GM21447 (cell line): ENCODE results near the gene CEACAM21.

ENCODE experiments used
- ATAC-seq: cut with Tn5 transposase; IDR thresholded peaks from one replicate; pipeline ENCODE4 v1.9.1; 2021; ENCODE audit not compliant: unreplicated experiment

Gene CEACAM21

DNA sequence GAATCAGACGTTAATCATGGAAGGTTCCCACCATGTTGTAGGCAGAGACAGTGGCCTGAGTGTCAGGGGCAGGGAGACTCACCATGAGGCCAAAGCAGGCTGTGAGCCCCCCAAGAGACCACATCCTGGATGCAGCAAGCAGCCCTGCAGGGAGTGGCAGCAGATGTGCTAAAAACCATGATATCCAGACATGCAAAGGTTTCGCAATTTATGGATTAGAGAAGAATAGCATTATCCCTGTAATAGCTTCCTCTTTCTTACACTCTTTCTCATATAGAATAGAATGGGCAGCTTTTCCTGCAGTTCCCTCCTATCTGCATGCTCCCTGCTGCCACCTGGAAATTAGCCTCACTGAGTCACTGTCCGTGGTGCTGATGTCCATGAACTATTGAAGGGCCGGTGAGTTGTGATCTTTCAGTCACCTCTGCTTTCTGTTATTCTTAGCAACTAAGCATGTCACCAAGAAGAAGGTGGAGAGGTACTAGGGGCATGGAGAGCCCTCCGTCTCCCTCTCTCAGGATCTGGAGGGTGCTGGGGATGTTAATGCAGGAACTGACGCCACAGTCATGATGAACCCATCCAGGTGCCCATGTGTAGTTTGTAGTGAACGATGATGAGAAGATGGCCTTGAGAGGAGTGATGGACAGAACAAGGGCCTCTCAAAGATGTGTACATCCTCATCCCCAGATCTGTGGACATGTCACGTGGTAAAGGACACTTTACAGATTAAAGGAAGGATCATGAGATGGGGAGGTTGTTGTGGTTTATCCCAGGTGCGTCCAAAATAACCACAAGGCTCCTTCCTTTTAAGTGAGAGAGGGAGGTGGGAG is 41.0 kb downstream of the CEACAM21 start:
- ATAC-seq: no peak

DNA sequence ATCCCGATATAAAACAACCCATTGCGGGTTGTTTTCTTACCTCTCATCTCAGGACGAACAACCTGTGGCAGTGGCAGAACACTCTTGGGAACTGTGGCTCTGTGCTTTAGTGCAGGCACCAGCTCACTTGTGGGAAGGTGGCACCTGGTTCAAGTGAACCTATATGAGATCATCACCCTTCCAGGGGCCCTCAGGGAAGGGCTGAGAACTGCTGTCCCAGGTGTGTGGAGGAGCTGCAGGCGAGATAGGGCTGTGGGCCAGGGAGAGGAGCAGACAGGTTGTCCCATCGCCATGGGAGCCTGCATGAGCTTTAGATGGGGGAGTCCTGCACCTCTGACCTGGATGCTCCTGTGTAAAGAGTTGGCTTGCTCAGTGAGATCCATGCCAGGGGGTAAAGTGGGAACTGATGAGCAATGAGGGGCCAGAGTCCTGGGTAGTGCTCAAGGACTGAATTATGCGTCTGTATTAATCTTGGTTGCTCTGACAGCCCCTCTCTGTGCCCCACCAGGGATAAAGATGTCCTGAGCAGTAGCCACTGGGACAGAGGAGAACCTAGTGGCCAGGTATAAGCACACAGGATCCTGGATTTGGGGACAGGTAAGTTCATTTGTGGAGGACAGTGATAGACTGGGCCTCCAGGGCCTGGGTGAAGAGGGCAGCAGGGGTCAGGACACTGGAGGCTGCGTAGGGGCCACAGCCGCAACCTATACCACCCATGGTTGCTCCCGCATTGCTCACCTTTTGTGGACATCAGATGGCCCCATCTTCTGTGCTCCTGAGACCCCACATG is 42.2 kb downstream of the CEACAM21 start:
- ATAC-seq: no peak

DNA sequence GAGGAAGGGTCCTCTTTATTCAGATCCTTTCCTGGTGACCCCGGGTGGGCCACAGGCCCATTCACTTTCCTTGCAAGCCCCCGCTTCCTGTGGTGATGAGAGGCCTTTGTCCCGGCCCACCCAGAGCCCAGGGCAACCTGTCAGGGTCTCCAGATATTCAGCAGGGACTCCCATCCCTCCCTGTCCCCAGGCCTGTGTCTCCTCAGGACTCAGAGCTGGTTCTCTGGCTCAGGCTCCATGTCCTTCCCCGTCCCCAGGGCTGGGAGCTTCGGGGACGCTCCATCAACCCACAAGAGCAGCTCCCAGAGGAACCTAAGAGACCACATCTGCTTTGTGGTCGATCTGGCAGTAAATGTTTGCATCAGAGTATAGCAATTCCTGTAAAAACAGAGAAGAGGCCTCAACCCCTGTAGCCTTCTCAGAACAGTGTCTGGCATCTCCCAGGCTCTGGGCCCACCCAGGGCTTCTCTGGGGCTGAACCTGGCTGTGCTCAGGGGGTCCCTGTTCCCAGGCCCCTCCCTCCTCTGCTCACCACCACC is 43.1 kb downstream of the CEACAM21 start:
- no peak for ATAC-seq

DNA sequence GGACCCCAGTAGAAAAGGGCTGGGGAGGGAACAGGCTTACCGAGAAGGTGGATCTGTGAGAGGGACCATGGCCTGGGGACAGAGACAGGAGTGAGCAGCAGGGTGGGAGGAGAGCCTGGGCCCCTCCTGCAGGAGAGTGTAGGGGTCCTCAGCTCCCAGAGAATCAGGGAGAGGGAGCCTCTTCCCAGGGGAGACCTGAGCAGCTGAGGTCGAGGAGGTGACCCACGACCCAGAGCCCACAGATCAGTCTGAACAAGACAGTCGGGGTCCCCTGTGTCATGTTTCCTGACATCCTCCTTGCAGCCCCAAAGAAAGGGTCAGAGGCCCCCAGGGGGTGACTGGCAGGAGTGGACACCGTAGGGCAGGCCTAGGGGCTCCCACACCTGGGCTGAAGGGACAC is 44.2 kb downstream of the CEACAM21 start:
- ATAC-seq: no peak

DNA sequence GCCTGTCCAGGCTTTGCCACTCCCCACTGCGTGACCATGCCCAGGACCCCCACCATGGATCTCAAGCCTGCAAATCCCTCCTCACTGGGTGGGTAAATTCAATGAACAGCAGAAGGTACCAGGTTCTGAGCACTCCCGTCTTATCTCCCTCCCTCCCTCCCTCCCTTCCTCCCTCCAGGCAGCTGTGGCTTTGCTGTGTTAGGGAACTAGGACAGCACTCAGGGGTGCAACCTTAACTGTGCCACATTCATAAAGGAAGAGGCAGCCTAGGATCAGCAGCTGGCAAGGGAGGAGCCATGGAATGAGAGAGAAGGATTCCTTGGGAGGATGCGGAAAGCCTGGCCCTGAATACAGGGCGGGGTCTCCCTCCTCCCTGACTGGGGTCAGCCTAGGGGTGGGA is 45.3 kb downstream of the CEACAM21 start:
- ATAC-seq: no peak

DNA sequence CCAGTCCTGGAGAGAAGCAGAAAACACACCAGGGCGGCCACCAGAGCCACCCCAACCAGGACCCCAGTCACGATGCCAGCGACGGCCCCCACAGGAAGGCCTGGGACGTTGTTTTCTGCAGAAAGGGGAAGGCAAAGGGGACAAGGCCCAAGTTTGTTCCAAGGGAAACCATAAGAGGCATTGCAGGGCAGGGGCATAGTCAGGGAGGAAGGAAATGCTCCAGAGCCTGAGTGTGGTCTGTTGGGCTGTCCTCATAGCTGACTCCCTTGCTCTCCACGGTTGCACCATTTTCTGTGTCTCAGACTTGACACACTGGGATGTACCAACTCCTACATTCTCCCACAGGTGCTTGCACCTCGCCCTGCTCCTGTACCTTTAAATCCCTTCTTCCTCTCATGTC is 45.7 kb downstream of the CEACAM21 start:
- no peak for ATAC-seq

DNA sequence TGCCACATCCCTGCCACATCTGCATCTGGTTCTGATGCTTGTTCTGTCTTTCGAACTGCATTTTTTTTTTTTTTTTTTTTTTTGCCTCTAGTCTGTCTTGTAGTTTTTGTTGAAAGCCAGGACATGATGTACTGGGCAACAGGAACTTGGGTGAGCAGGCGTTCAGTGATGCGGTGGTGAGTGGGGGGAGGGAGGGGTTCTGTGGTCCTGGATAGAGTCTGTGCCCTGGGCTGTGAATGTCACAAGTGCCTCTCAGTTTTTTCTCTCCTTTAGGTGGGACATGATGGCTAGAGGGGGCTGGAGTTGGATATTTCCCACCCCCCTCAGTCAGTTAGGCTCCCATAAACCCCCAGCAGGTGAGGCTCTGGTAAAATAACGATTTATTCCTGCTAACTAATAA is 47.4 kb downstream of the CEACAM21 start:
- no peak for ATAC-seq

DNA sequence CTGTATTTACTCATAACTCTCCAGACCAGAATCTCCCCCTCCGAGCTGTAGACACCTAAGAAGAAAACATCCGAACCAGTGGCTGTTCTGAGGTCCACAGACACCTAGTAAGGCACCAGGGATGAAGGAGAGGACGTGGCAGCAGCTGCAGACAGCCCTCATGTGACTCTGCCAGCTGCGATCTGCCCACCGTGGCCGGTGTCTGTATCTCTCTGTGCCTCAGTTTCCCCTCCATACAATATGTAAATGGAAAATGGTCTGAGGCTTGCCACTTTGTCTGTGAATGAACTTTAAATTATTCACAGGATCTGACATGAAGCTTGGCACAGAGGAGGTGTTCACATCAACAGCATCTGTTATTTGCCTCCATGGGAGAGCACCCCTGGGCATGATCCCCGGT is 48.5 kb downstream of the CEACAM21 start:
- no peak for ATAC-seq

DNA sequence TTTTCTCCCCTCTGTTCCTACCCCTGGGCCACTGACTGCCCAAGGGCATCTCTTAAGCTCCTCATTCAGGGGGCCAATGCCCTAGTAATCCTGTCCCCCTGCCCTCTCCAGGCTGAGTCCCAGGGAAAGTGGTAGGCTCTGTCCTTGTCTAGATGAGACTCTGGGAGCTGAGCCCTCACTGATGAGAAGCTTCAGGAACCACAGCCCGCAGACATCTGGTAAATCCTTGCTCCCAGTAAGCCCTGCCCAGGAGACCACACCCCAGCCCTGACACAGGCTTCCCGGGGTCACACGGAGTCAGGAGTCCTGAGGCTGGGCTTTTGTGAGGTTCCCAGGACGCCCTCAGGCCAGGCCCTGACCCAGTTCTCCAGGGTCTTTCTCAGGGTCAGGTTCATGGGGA is 49.0 kb downstream of the CEACAM21 start:
- ATAC-seq: no peak

DNA sequence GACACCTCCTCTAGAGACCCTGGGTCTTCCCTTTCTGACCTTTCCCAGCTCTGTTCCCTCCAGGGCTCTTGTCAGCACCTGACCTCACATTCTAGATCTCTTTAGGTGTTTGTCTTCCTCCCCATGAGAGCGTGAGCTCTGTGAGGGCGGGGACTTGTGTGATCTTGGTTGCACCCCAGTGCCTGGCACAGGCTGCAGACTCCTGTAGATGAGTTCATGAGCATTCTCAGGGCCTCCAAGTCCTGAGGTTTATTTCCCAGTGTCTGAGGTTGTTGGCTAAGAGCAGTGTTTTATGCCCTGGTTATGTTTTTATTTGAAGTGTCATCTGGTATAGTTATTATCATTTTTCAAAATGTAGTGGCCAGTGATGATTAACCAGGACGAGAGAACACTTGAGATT is 50.3 kb downstream of the CEACAM21 start:
- no peak for ATAC-seq

DNA sequence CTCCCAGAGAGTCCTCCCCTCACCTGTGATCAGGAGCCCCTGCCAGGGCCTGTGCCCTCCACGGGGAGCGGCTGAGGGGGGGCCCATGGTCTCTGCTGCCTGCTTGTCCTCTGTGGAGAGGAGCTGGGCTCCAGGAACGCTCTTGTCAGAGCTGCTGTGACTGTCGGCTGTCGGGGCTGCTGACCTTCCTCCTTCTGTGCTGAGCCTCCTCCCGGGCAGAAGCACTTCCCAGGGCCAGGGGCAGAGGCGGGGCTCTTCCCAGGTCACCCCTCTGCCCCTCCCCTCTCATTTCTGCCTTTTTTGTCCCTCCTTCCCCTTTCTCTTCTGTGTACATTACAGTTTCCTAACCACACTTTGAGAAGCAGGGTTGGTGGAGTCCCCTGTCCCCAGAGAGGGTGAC is 50.9 kb downstream of the CEACAM21 start, which contains the start of gene CEACAM4:
Gene CEACAM4 (minus strand): TSS at position 198 of the 400 bp plus-strand sequence. CDS start 111 bp downstream, at position 87.
- ATAC-seq: no peak

DNA sequence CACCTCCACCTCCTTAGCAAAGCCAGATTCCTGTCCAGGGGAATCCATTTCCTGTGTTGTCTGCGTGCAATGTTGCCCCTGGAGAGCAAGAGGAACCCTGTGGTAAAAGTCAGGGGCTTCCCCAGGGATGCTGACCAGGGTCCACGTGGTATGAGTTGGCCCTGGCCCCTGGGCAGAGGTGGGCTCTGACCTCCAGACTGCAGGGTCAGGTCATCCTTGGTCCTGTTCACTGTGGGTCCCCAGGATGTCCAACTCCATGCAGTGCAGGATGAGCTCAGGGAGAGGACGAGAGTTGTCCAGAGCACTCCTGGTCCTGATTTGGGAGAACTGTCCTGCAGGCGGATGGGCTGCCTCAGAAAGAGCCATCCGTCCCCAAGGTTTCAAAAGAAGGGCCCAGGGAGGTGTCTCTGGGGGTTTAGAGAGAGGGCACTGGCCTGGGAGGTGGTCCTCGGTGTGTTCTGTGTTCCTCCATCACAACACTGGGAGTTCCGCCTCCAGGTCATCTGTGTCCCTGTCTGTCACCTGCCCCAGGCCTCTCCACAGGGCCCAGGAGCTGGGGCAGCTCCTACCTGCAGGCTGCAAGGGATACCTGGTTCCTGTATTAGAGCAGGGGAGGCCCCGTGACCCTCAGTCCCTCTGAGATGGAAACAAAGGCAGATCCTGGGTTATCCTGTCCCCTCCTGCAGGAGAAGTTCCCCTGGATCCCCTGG is 52.2 kb downstream of the CEACAM21 start:
- ATAC-seq: no peak
